GM12878 (cell line): ENCODE results near the gene ACSL1. TPM values are rescaled to one million over a fixed set of nuclear protein-coding genes. Genes with fewer than 3 reads are reported as not detected.

Source experiments
- ATAC-seq: fragments of 200-7000 bp; cut with Tn5 transposase; 3 replicates; pipeline ENCODE4 v1.9.1; 2020; ENCODE audit warnings: mild to moderate bottlenecking, moderate library complexity
- BruUV-seq: library from RNA; stranded (reverse); fragments of 400-500 nt; replicated peaks from 2 replicates; lab custom pipeline; 2021; lab: Mats Ljungman, UMichigan
- CTCF ChIA-PET: fragments of 300-600 bp; sonication (Branson Sonifier 250); formaldehyde crosslinking; extraction: SDS; loops from one replicate; lab custom pipeline; 2021; ENCODE audit warnings: inconsistent platforms; lab: Yijun Ruan, JAX
- POLR2A ChIA-PET: fragments of 350-600 bp; formaldehyde crosslinking; extraction: SDS; loops from one replicate; lab custom pipeline; 2021; ENCODE audit warnings: inconsistent platforms; lab: Charles Lee
- RAD21 ChIA-PET: fragments of 300-600 bp; sonication (Branson Sonifier 250); formaldehyde crosslinking; loops from one replicate; lab custom pipeline; 2023; ENCODE audit warnings: antibody characterized with exemption; ENCODE audit not compliant: unreplicated experiment; lab: Charles Lee
- SMC1A ChIA-PET: fragments of 300-600 bp; sonication (Branson Sonifier 250); formaldehyde crosslinking; loops from one replicate; lab custom pipeline; 2023; ENCODE audit not compliant: unreplicated experiment, uncharacterized antibody; lab: Charles Lee
- DNase-seq: peaks from one replicate; pipeline ENCODE4 v3.0.0-alpha.2; 2011; ENCODE audit warnings: low read depth, low spot score
- FAIRE-seq: peaks from 3 replicates; lab custom pipeline; 2011; peaks lifted over from hg19 to GRCh38; lab: Jason Lieb, UNC
- H2AFZ ChIP-seq: 2 replicates; pipeline ENCODE4 v1.6.0; 2011; ENCODE audit warnings: low read depth, low read length, control low read depth; ENCODE audit not compliant: control insufficient read depth
- H3K27ac ChIP-seq: 2 replicates; pipeline ENCODE4 v1.5.1; 2011; ENCODE audit warnings: control low read depth; ENCODE audit not compliant: control insufficient read depth, insufficient read depth
- H3K27me3 ChIP-seq, 2 experiments: replicated peaks in 1 of 2; 2 replicates each; pipeline versions ENCODE4 v1.6.0 to v1.6.1; 2011; ENCODE audit warnings: low read length in 1 of 2; ENCODE audit not compliant: control insufficient read depth in 2 of 2, insufficient read depth in 2 of 2
- H3K36me3 ChIP-seq, 2 experiments: 2 replicates each; pipeline ENCODE4 v1.5.1; 2011; ENCODE audit warnings: low read length in 1 of 2; ENCODE audit not compliant: control insufficient read depth in 2 of 2, insufficient read depth in 2 of 2
- H3K4me1 ChIP-seq: 2 replicates; pipeline ENCODE4 v1.6.1; 2011; ENCODE audit warnings: mild to moderate bottlenecking, low read length, moderate library complexity, mixed read lengths; ENCODE audit not compliant: control insufficient read depth, insufficient read depth
- H3K4me2 ChIP-seq: 2 replicates; pipeline ENCODE4 v1.6.0; 2011; ENCODE audit warnings: control low read depth; ENCODE audit not compliant: control insufficient read depth, insufficient read depth
- H3K4me3 ChIP-seq: fragments of 200-600 bp; sonication (generic); 2 replicates; pipeline ENCODE4 v1.5.1; 2016
- H3K79me2 ChIP-seq: 2 replicates; pipeline ENCODE4 v1.6.0; 2011; ENCODE audit warnings: low read length; ENCODE audit not compliant: control insufficient read depth, insufficient read depth
- H3K9ac ChIP-seq: 2 replicates; pipeline ENCODE4 v1.8.0; 2011; ENCODE audit warnings: low read length, control low read depth, mixed read lengths; ENCODE audit not compliant: control insufficient read depth, insufficient read depth
- H3K9me3 ChIP-seq: replicated peaks from 3 replicates; pipeline ENCODE4 v1.5.1; 2011; ENCODE audit warnings: mild to moderate bottlenecking, low read length; ENCODE audit not compliant: control insufficient read depth, insufficient read depth
- H4K20me1 ChIP-seq: 2 replicates; pipeline ENCODE4 v1.6.0; 2011; ENCODE audit not compliant: control insufficient read depth, insufficient read depth
- BCL11A ChIP-seq: IDR thresholded peaks from 2 replicates; pipeline ENCODE4 v1.6.1; 2011; ENCODE audit warnings: low read depth, low read length
- CBX3 ChIP-seq: fragments of 200-600 bp; sonication (generic); IDR thresholded peaks from 2 replicates; pipeline ENCODE4 v1.6.1; 2016; ENCODE audit warnings: low read depth, borderline replicate concordance
- CEBPB ChIP-seq, 2 experiments: fragments of 150-350 bp in 1 of 2; IDR thresholded peaks; 2 replicates each; pipeline ENCODE4 v1.6.1; 2012 to 2014; ENCODE audit warnings: low read depth in 2 of 2, low read length in 2 of 2, borderline replicate concordance in 1 of 2, inconsistent platforms in 1 of 2
- EP300 ChIP-seq, 2 experiments: fragments of 150-350 bp in 1 of 2; IDR thresholded peaks; 2 replicates each; pipeline ENCODE4 v1.6.1; 2011 to 2012; ENCODE audit warnings: low read depth in 2 of 2, low read length in 2 of 2, borderline replicate concordance in 1 of 2, improper control_type of control experiment in 1 of 2, inconsistent platforms in 1 of 2; ENCODE audit not compliant: control insufficient read depth in 1 of 2
- HDAC6 ChIP-seq: fragments of 200-600 bp; sonication (generic); IDR thresholded peaks from one replicate; pipeline ENCODE4 v1.8.0; 2017; ENCODE audit warnings: antibody characterized with exemption; ENCODE audit not compliant: unreplicated experiment
- MTA3 ChIP-seq: IDR thresholded peaks from 2 replicates; pipeline ENCODE4 v1.6.1; 2012; ENCODE audit warnings: low read length, inconsistent platforms, borderline replicate concordance
- RELB ChIP-seq: fragments of 450-650 bp; IDR thresholded peaks from 2 replicates; pipeline ENCODE4 v1.6.1; 2017; ENCODE audit warnings: low read depth, mild to moderate bottlenecking, moderate library complexity
- STAT3 ChIP-seq: IDR thresholded peaks from 2 replicates; pipeline ENCODE4 v1.6.1; 2011; ENCODE audit warnings: low read depth, low read length, improper control_type of control experiment
- TCF3 ChIP-seq: IDR thresholded peaks from 2 replicates; pipeline ENCODE4 v1.6.1; 2012; ENCODE audit warnings: low read depth, mild to moderate bottlenecking, low read length, borderline replicate concordance; ENCODE audit not compliant: insufficient read depth
- WGBS: methylation state at CpG from one replicate; pipeline ENCODE4 v1.1.6; 2016; ENCODE audit warnings: low lambda C conversion rate; ENCODE audit not compliant: insufficient replicate concordance, insufficient coverage; ENCODE audit errors: missing lambda C conversion rate; 5-methylcytosine and 5-hydroxymethylcytosine counted together
- in situ Hi-C: fragments of 300-500 bp; cut with MboI; formaldehyde crosslinking; loops from 9 replicates; pipeline ENCODE4 v1.14.3; 2018; ENCODE audit warnings: mixed read lengths
- intact Hi-C: fragments of 100-400 bp; cut with micrococcal nuclease; formaldehyde crosslinking; loops from one replicate; pipeline ENCODE4 v1.14.2; 2022; ENCODE audit not compliant: unreplicated experiment
- polyA plus RNA-seq, 11 experiments: library from polyadenylated mRNA; depleted of rRNA in 4 of 11; unstranded in 6 of 11; stranded (reverse) in 5 of 11; fragments of >200 nt; fragmentation: Nextera tagmentation in 4 of 11; fragmentation: Illumina TruSeq in 1 of 11; extraction: Ambion mirVana in 4 of 11; extraction: Trizol in 1 of 11; gene quantifications; 1 replicate in 1 of 11; 2 replicates in 10 of 11; pipeline versions ENCODE4 v1.2.1 to v1.2.3, GENCODE V29; 2011 to 2016; ENCODE audit warnings: inconsistent platforms in 2 of 11, missing spikeins in 2 of 11, low read depth in 1 of 11
- total RNA-seq, 4 experiments: library from RNA; depleted of rRNA in 3 of 4; stranded (reverse); fragments of >200 nt in 3 of 4; fragmentation: Illumina TruSeq in 1 of 4; extraction: Trizol in 1 of 4; gene quantifications; 2 replicates each; pipeline versions ENCODE4 v1.2.1 to v1.2.3, GENCODE V29; 2013 to 2021
- TF ChIP-seq, protein P1 (sequence below): IDR thresholded peaks from 2 replicates; pipeline ENCODE4 v1.6.1; 2011; ENCODE audit warnings: low read depth, mild to moderate bottlenecking, low read length, moderate library complexity, borderline replicate concordance; ENCODE audit errors: extremely low read depth

Gene ACSL1
- total and polyA plus RNA-seq, 10 of the 15 experiments (the other 5 are each of a cell fraction or from before 2014, with no cell fraction given), result 30.7 to 68.1 (median 58.7) TPM

- TF ChIP-seq BCL11A (no peak), STAT3 (no peak)
These were observed 94.7 kb downstream of the ACSL1 start (continued) for GRCh38 chr4:184731056-184731455.

DNA sequence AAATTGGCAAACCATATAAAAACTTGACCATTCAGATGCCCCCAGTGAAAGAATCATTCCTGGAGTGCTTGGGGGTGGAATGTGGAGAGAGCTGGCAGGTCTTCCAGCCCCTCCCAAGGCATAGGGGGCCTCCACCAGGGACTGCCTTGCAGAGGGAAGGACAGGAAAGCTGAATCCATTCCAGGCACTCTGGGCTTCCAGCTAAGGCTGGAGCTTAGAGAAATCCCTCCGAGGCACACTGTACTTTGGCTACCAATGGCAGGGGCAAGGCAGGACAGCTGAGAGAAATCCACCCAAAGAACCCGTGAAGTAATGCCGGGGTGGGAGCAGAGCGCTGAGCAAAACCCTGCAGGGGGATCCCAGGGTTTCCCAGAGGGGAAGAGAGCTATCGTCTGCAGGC lies 95.8 kb downstream of the ACSL1 start:
- TF ChIP-seq RELB, result no peak
- no peak for TF ChIP-seq EP300 (IDR thresholded peaks at IDR 0.05; ENCODE audit: borderline replicate concordance in 1 of 2, control insufficient read depth in 1 of 2, low read depth in 2 of 2, low read length in 2 of 2)
- TF ChIP-seq, protein P1, sequence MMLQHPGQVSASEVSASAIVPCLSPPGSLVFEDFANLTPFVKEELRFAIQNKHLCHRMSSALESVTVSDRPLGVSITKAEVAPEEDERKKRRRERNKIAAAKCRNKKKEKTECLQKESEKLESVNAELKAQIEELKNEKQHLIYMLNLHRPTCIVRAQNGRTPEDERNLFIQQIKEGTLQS, result no peak
- no peak for TF ChIP-seq CBX3
- no peak for TF ChIP-seq TCF3
- no peak for TF ChIP-seq STAT3
- TF ChIP-seq HDAC6, result no peak
- TF ChIP-seq CEBPB (IDR thresholded peaks at IDR 0.05; ENCODE audit: borderline replicate concordance in 1 of 2, low read depth in 2 of 2, low read length in 2 of 2), result no peak
- TF ChIP-seq MTA3, result no peak
- ChIA-PET CTCF (interaction anchor here (2.0 kb wide), 1 partner anchor 466 kb away, joined by 5 read pairs; no protein-coding TSS in a partner anchor), RAD21 (interaction anchor here (0.6 to 1.7 kb wide), 2 partner anchors 75 to 81 kb away, joined by 3 to 5 read pairs; partner anchors contain the start of gene CASP3), POLR2A (interaction anchor here (0.5 kb wide), 1 partner anchor 735 kb away, joined by 5 read pairs; no protein-coding TSS in a partner anchor), SMC1A (interaction anchor here (0.9 kb wide), 1 partner anchor 16 kb away, joined by 3 read pairs; no protein-coding TSS in a partner anchor)
- Histone ChIP-seq H3K4me2 (peak overlapping the region; percentile 54; the same call in 1 of the 2 replicates), H2AFZ (peak overlapping the region; percentile 23; the same call in 1 of the 2 replicates), H3K4me3 (no peak overlapping the region), H4K20me1 (no peaks in the 10 kb centered on the region), H3K9me3 (no peaks in the 10 kb centered on the region; the same call in 1 of the 3 replicates), H3K27me3 (no peaks in the 10 kb centered on the region), H3K4me1 (peaks cover 9% of the 10 kb centered on the region), H3K27ac (no peak overlapping the region), H3K36me3 (peaks cover 3 to 15% of the 10 kb centered on the region in 2 experiments; a peak in 3 of 4 replicates), H3K9ac (no peak overlapping the region), H3K79me2 (peaks cover 52% of the 10 kb centered on the region)
- 69% methylated on average over 5 of the region's 5 CpGs for WGBS
- DNase-seq (no peak), FAIRE-seq (no peak), ATAC-seq (no peak)
- BruUV-seq, result no TSS peak
- intact Hi-C loops (loop anchor here (5.0 kb wide), 4 partner anchors 92 to 463 kb away; partner anchors contain the start of gene IRF2), in situ Hi-C loops (loop anchor here (10.0 kb wide), 1 partner anchor 445 kb away; no protein-coding TSS in a partner anchor)
